HK-2 (cell line): ENCODE measurements around the gene SIGLEC10.
"Not testable (repeated sequence)": the region's sequence is repeated elsewhere in the genome, so short reads cannot be mapped to it uniquely, and the experiment has no call there.

ENCODE experiments used
- DNase-seq: peaks from one replicate; pipeline ENCODE4 v3.0.0-alpha.2; 2018; ENCODE audit not compliant: unreplicated experiment

SIGLEC10 gene, protein sequence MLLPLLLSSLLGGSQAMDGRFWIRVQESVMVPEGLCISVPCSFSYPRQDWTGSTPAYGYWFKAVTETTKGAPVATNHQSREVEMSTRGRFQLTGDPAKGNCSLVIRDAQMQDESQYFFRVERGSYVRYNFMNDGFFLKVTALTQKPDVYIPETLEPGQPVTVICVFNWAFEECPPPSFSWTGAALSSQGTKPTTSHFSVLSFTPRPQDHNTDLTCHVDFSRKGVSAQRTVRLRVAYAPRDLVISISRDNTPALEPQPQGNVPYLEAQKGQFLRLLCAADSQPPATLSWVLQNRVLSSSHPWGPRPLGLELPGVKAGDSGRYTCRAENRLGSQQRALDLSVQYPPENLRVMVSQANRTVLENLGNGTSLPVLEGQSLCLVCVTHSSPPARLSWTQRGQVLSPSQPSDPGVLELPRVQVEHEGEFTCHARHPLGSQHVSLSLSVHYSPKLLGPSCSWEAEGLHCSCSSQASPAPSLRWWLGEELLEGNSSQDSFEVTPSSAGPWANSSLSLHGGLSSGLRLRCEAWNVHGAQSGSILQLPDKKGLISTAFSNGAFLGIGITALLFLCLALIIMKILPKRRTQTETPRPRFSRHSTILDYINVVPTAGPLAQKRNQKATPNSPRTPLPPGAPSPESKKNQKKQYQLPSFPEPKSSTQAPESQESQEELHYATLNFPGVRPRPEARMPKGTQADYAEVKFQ

GRCh38 chr19:51417107-51417809 is at the start of gene SIGLEC10:
Gene SIGLEC10 (minus strand): TSS chr19:51417642. CDS start chr19:51417581, 61 bp downstream.
- DNase-seq = peak; percentile 23

DNA sequence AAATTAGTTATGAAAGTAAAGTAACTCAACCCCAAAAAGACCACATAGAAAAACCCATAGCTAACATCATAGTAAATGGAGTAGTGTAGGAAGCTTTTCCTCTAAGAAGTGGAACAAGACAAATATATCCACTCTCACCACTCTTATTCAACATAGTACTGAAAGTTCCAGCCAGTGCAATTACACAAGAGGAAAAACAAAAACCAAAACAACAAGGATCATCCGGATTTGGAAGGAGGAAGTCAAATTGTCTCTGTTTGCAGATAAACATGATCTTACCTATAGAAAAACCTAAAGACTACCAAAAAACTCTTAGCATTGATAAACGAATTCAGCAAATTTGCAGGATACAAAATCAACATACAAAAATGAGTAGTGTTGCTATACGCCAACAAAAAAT is 49.3 kb upstream of the SIGLEC10 start:
- no peak for DNase-seq

DNA sequence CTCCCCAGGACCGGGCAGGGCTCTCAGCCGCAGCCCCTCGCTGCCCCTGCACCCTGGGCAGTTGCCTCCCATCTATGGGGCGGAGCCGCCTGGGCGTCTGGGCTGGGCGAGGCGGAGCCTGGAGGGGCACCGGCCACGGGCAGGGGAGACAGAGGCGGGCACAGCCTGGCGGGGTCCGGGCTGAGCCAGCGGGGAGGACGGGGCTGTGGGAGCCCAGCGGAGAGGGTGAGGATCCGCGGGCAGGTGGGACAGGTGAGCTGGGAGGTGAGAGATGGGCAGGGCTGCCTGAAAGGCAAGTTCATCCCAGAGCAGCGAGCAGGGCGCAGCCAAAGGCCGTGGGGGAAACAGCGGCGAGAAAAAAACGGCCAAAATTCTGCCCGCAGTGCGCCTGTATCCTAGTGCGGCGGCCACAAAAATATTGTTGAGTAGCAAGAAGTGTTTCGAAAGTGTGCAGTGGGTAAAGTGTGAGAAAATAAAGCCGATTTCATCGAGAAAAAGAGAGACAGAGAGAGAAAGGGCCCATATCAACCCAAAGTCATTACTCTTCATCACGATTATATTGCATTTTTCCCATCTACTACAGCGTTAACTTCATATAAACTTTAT is 46.6 kb upstream of the SIGLEC10 start:
- not testable (repeated sequence) for DNase-seq

- no peak for DNase-seq
These were observed 45.2 kb upstream of the SIGLEC10 start for GRCh38 chr19:51462681-51463080.

DNA sequence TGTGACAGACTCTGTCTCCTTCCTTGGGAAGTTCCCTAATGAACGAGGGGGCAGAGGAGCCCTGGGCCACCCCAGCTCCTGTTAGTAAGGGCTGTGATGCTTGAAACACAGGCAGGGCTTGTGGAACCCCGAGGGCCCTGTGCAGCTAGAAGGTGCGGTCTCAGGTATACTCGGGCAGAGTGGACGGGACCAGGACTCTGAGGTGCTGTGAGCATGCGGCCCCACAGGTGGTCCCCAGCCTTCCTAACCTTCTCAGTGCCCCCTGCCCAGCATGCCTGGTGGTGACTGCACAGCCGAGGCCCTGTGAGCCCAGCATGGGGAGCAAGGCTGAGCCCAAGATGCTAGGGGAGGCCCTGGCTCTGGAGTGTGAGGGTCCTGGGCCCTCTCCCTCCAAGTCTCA is 44.8 kb upstream of the SIGLEC10 start:
- no peak for DNase-seq

GRCh38 chr19:51461723-51462161 is 44.3 kb upstream of the SIGLEC10 start:
- no peak for DNase-seq

- no peak for DNase-seq
These were observed 42.9 kb upstream of the SIGLEC10 start for GRCh38 chr19:51460164-51460992.

DNA sequence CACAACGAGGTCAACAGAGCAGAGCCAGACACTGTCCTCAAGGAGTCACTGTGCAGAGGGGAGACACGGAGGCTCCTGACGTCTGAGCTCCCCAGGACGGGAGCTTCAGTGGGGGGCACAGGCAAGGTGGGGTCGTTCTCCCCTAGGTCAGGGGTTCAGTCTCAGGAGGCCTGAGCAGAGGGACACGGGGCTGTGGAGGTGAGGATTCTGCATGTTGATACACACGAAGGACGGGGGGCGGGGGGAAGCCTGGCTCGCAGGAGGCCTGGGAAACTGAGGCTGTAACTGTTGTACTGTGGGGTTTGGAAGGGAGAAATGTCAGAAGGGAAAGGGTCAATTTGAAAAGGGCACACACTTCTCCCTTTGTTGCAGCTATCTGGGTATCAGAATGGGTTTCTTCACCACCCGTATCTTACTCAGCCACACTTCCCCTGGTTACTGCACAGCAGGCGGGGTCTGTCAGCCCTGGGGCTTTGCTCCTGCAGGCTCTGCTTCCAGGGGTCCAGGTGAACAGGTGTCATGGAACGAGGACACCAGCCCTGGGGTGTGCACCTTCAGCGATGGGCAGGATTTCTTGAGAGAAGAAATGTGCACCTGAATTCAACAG is 41.6 kb upstream of the SIGLEC10 start:
- no peak for DNase-seq

DNA sequence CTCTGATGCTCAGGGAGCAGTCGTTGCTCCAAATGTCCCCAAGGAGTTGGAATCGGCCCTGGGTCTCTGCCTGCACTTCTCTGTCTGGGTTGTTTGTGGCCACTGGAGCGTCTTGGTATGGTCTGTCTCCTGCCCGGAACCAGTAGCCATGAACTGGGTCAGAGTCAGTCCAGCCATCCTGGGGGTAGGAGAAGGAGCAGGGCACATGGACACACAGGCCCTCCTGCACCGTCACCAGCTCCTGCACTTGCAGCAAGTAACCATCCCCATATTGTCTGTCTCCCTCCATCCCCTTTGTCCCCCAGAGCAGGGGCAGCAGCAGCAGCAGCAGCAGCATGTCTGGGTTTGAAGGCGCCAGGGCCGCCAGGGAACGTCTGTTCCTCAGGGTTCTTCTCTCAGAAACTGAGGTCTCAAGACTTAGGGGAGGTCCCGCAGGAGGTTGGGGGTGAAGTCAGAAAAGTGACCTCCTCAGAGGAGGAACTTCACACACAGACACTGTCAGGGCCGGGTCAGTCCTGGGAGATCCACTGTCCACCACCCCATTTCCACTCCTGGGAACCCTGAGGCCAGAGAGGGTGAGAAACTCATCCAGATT is 40.7 kb upstream of the SIGLEC10 start, which contains the start of gene SIGLEC8:
SIGLEC8 (minus strand) TSS at position 404 of the 595 bp plus-strand sequence; CDS start at position 337, 67 bp downstream.
- no peak for DNase-seq

GRCh38 chr19:51457351-51458013 is 40.0 kb upstream of the SIGLEC10 start:
- no peak for DNase-seq

DNA sequence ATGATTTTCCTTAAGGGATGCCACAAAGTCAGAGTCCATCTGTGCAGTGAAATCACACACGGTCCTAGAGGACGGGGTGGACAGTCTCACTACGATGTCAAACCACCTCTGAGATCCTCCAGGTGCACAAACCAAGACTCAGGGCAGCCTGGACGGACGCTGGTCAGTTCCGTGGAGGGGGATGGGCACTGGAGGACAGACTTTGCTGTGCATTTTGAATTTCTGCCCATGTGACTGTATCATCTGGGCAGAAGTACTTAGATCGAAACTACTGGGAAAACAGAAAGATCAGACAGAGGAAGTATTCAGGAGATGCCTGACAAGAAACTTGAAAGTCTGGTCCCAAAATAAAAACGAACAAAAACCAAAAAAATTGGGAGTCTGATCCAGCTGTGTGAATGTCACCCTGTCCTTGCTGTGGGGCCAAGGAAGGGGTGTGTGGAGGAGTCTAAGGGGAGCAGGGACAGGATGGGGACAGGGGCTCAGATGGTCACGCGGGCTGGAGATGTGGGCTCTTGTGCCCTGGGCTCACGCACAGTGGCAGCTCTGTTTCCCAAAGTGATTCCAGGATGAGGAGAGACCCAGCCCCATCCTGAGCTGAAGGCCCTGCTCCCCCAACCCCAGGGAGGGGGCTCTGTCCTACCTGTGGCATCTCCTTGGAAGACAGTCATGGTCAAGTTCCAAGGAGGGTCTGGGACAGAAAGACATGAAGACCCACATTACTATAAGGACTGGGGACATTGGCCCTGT is 39.3 kb upstream of the SIGLEC10 start:
- DNase-seq = no peak

- no peak for DNase-seq
These were observed 33.4 kb upstream of the SIGLEC10 start for GRCh38 chr19:51450730-51451307.

DNA sequence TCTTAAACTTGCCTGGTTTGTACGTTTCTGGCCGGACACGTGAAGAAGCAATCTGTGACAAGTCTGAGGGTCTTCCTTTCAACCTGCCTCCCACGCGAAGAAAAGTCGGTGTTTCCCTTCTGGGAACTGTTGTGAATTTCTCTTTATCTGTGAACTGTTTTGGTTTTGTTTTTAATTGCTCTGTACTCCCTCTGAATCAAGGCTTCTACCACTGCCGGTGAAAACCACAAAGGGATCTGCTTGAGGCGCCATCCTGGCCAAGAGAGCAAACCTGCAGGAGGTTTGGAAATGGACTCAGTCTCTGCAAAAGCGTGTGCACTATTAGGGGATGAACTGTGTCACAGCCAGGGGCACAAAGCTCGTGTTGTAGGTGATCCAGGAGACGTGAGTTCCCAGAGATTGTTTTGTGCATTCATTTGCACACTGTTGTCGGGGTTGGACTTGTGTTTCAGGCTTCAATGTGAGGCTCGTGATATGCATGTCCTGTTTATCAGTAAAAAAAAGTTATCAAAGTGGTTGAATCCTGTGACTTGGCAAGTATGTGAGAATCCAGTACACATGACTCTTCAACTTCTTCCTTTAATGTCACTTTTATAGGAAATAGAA is 31.1 kb upstream of the SIGLEC10 start:
- no peak for DNase-seq

- no peak for DNase-seq
These were observed 30.6 kb upstream of the SIGLEC10 start for GRCh38 chr19:51448011-51448410.

GRCh38 chr19:51447510-51447909 is 30.1 kb upstream of the SIGLEC10 start:
- DNase-seq = not testable (repeated sequence)

DNA sequence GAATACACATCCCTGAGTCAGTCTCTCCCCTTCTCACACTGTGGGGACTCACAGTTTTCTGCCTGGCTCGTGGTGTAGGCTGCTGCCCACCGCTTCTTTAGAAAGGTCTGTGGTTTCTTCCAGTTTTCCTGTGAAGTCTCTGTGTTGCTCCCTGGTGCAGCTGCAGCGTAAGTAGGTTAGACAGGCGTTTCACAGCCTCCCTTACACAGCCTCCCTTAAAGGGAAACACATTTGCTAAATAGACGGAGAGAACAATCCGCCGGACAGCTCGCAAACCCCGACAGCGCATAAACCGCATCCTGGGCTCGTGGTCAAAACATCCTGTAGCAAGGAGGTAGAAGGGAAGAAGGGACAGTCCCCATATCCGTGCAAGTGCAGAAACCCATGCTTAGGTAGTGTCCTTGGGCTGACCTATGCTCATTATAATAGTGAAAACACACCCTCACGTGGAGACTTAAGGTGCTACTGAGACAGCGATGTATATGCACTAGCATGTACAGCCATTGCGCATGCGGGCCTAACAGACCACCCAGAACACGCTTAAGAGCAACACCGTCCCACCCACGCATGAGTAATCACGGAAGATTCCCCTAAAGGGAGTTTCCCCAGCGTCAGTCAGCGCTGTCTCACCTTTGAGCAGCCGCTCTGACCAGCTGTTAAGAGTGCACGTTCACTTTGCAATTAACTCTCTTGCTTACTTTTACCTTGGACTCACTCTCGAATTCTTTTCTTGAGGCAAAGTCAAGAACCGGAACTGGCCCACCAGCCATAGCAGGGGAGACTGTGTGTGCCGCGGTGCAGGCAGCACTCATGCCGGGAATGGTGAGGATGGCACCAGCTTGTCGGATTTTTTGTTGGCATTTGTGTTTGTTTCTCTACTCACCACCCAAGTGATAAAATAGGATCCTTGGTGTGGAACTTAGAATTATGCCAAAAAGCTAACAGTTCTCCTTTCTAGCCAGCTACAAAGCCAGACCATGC is 24.3 kb upstream of the SIGLEC10 start:
- no peak for DNase-seq
